GM06990 (cell line): ENCODE data around the gene CCAR1.
"Not testable (repeated sequence)": the region's sequence is repeated elsewhere in the genome, so short reads cannot be mapped to it uniquely, and the experiment has no call there.

ENCODE experiments used
- DNase-seq: peaks from one replicate; pipeline ENCODE4 v3.0.0-alpha.2; 2011; ENCODE audit not compliant: insufficient read length; ENCODE audit errors: extremely low read depth
- H3K27me3 ChIP-seq: replicated peaks from 2 replicates; pipeline ENCODE4 v1.6.0; 2011; ENCODE audit warnings: low read length; ENCODE audit not compliant: control insufficient read depth, insufficient read depth
- H3K36me3 ChIP-seq: 2 replicates; pipeline ENCODE4 v1.5.1; 2011; ENCODE audit warnings: low read length; ENCODE audit not compliant: control insufficient read depth, insufficient read depth
- H3K4me3 ChIP-seq: replicated peaks from 2 replicates; pipeline ENCODE4 v1.5.1; 2011; ENCODE audit warnings: low read depth, mild to moderate bottlenecking, control low read depth, low read length
- TF ChIP-seq, protein P1 (sequence below): IDR thresholded peaks from 2 replicates; pipeline ENCODE4 v1.5.1; 2011; ENCODE audit warnings: low read length, control low read depth, mild to moderate bottlenecking, inconsistent platforms; ENCODE audit not compliant: insufficient read depth, poor library complexity, severe bottlenecking

The CCAR1 gene

GRCh38 chr10:68756246-68756645 lies 35.2 kb downstream of the CCAR1 start:
- TF ChIP-seq, protein P1, sequence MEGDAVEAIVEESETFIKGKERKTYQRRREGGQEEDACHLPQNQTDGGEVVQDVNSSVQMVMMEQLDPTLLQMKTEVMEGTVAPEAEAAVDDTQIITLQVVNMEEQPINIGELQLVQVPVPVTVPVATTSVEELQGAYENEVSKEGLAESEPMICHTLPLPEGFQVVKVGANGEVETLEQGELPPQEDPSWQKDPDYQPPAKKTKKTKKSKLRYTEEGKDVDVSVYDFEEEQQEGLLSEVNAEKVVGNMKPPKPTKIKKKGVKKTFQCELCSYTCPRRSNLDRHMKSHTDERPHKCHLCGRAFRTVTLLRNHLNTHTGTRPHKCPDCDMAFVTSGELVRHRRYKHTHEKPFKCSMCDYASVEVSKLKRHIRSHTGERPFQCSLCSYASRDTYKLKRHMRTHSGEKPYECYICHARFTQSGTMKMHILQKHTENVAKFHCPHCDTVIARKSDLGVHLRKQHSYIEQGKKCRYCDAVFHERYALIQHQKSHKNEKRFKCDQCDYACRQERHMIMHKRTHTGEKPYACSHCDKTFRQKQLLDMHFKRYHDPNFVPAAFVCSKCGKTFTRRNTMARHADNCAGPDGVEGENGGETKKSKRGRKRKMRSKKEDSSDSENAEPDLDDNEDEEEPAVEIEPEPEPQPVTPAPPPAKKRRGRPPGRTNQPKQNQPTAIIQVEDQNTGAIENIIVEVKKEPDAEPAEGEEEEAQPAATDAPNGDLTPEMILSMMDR, result no peak
- H3K36me3 ChIP-seq, result peaks cover 24% of the 10 kb centered on the region
- no peak overlapping the region for H3K4me3 ChIP-seq
- DNase-seq, result no peak
- no peaks in the 10 kb centered on the region for H3K27me3 ChIP-seq

GRCh38 chr10:68756766-68757165 lies 35.7 kb downstream of the CCAR1 start:
- TF ChIP-seq, protein P1, result no peak
- Histone ChIP-seq H3K27me3 (no peaks in the 10 kb centered on the region), H3K36me3 (peaks cover 23% of the 10 kb centered on the region), H3K4me3 (no peak overlapping the region)
- no peak for DNase-seq

GRCh38 chr10:68759223-68759863 lies 38.3 kb downstream of the CCAR1 start:
- H3K27me3 ChIP-seq, result no peaks in the 10 kb centered on the region
- peaks cover 22% of the 10 kb centered on the region for H3K36me3 ChIP-seq
- H3K4me3 ChIP-seq, result no peak overlapping the region
- DNase-seq, result no peak
- TF ChIP-seq, protein P1, result no peak

DNA sequence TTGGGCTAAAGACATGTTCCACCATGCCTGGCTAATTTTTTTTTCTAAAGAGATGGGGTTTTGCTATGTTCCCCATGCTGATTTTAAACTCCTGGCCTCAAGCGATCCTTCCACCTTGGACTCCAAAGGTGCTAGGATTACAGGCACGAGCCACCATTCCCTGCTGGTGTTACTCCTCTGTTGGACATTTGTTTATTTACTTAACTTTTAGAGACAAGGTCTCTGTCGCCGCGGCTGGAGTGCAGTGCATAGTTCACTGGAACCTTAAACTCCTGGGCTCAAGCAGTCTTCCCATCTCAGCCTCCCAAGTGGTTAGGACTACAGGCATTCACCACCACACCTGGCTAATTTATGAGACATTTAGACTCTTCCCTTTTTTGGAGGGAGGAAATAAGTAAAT lies 38.9 kb downstream of the CCAR1 start:
- DNase-seq, result no peak
- H3K36me3 ChIP-seq, result peaks cover 24% of the 10 kb centered on the region
- H3K27me3 ChIP-seq, result no peaks in the 10 kb centered on the region
- H3K4me3 ChIP-seq, result no peak overlapping the region
- TF ChIP-seq, protein P1, result no peak

GRCh38 chr10:68767407-68767806 lies 46.4 kb downstream of the CCAR1 start:
- H3K4me3 ChIP-seq, H3K36me3 ChIP-seq: not testable (repeated sequence)

DNA sequence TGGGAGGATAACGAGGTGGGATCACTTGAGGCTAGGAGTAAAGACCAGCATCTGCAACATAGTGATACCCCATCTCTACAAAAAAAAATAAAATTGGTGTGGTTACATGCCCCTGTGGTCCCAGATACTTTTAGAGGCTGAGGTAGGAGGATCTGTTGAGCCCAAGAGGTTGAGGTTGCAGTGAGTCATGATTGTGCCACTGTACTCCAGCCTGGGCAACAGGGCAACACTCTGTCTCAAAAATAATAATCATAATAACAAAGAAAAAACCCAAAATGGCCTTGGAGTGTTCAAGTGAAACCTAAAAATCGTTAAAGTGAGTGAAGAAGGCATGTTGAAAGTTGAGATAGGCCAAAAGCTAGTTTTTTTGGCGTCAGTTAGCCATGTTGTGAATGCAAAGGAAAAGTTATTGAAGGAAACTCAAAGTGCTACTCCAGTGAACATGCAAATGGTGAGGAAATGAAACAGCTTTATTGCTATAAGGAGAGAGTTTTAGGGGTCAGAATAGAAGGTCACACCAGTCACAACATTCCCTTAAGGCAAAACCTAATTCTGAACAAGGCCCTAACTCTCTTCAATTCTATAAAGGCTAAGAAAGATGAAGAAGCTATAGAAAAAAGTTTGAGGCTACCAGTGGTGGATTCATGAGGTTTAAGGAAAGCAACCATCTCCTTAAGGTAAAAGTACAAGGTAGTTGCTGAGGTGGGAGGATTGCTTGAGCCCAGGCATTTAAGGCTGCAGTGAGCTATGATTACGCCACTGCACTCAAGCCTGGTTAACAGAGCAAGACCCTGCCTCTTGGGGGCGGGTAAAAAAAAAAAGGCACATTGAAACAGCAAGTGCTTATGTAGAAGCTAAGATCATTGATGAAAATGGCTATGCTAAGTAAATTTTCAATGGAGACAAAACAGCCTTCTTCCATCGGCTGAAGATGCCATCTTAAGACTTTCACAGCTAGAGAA lies 60.9 kb downstream of the CCAR1 start:
- peaks cover 7% of the 10 kb centered on the region for H3K36me3 ChIP-seq
- H3K4me3 ChIP-seq, result no peak overlapping the region
- DNase-seq, result no peak
- TF ChIP-seq, protein P1, result no peak
- no peaks in the 10 kb centered on the region for H3K27me3 ChIP-seq

More at GRCh38 chr10:68767407-68767806, 46.4 kb downstream of the CCAR1 start:
- not testable (repeated sequence) for H3K27me3 ChIP-seq, DNase-seq
